Measurements from ENCODE around the gene TNN. TPM values are rescaled to one million over a fixed set of nuclear protein-coding genes. Genes with fewer than 3 reads are reported as not detected.

The TNN gene
- total RNA-seq, 1 experiment from 2014 or later, result not detected

DNA sequence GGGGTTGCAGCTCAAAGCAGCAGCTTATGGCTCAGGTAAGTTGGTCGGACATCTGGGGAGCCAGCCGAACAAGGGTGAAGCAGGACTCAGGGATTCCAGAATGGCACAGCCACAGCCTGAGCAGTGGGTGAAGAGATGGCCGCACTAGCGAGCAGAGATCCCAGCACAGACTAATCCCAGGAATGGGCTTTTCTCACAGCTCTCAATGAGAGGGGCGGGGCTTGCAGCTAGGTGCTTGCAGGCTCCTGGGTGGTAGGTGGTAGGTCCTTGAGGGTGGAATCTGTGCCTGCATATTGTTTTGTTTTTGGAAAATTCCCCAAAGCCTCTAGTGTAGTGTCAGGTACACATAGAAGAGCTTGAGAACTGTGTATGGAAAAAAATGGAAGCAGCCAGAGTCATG, 116.0 kb downstream of the TNN start:
- H3K27ac Mint-ChIP-seq (ENCODE audit: unreplicated experiment), result no peak overlapping the region
- Histone ChIP-seq H3K4me1 (no peaks in the 10 kb centered on the region), H3K4me3 (ENCODE audit: low read depth, low read length) (no peak overlapping the region), H3K36me3 (ENCODE audit: control insufficient read depth, insufficient read depth, low read length) (no peaks in the 10 kb centered on the region), H3K9me3 (no peaks in the 10 kb centered on the region), H3K27me3 (replicated peaks; ENCODE audit: control insufficient read depth, insufficient read depth, low read length) (no peaks in the 10 kb centered on the region)
- peaks cover 6% of the 10 kb centered on the region for H3K4me1 Mint-ChIP-seq (ENCODE audit: low read depth, unreplicated experiment)
- H3K36me3 Mint-ChIP-seq (ENCODE audit: insufficient read depth, unreplicated experiment), result peaks cover 23% of the 10 kb centered on the region
- no peak for DNase-seq
- no TSS peak for BruUV-seq (replicated peaks)
- ChIA-PET POLR2A (no interaction called here), CTCF (no interaction called here)
- no peaks in the 10 kb centered on the region for H3K27me3 Mint-ChIP-seq (ENCODE audit: insufficient read depth, unreplicated experiment)
- H3K4me3 Mint-ChIP-seq (ENCODE audit: unreplicated experiment), result no peak overlapping the region
- intact Hi-C loops (cut with micrococcal nuclease; ENCODE audit: unreplicated experiment), result no loop called here
- H3K9me3 Mint-ChIP-seq (ENCODE audit: unreplicated experiment), result no peaks in the 10 kb centered on the region
- TF ChIP-seq, protein P1, sequence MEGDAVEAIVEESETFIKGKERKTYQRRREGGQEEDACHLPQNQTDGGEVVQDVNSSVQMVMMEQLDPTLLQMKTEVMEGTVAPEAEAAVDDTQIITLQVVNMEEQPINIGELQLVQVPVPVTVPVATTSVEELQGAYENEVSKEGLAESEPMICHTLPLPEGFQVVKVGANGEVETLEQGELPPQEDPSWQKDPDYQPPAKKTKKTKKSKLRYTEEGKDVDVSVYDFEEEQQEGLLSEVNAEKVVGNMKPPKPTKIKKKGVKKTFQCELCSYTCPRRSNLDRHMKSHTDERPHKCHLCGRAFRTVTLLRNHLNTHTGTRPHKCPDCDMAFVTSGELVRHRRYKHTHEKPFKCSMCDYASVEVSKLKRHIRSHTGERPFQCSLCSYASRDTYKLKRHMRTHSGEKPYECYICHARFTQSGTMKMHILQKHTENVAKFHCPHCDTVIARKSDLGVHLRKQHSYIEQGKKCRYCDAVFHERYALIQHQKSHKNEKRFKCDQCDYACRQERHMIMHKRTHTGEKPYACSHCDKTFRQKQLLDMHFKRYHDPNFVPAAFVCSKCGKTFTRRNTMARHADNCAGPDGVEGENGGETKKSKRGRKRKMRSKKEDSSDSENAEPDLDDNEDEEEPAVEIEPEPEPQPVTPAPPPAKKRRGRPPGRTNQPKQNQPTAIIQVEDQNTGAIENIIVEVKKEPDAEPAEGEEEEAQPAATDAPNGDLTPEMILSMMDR (IDR thresholded peaks at IDR 0.05; ENCODE audit: insufficient read depth in 1 of 2, low read depth in 1 of 2, low read length in 1 of 2, severe bottlenecking in 1 of 2, unreplicated experiment in 1 of 2), result no peak

DNA sequence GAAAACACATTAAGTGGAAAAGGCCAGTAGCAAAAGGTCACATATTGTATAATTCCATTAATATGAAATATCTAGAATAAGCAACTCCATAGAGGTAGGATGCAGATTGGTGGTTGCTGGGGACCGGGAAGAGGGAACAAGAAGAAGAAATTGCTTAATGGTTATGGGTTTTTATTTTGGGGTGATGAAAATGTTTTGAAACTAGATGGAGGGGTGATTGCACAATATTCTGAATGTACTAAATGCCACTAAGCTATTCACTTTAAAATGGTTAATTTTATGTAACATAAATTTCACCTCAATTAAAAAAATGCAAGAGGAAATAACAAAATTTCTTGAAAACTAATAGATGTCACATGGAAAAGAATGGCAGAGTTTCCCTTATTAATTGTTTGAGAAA, 118.3 kb downstream of the TNN start:
- Mint-ChIP-seq H3K27ac (ENCODE audit: unreplicated experiment) (no peak overlapping the region), H3K4me3 (ENCODE audit: unreplicated experiment) (no peak overlapping the region), H3K9me3 (ENCODE audit: unreplicated experiment) (no peaks in the 10 kb centered on the region), H3K4me1 (ENCODE audit: low read depth, unreplicated experiment) (peaks cover 8% of the 10 kb centered on the region), H3K36me3 (ENCODE audit: insufficient read depth, unreplicated experiment) (peaks cover 22% of the 10 kb centered on the region), H3K27me3 (ENCODE audit: insufficient read depth, unreplicated experiment) (no peaks in the 10 kb centered on the region)
- intact Hi-C loops (cut with micrococcal nuclease; ENCODE audit: unreplicated experiment), result no loop called here
- Histone ChIP-seq H3K36me3 (ENCODE audit: control insufficient read depth, insufficient read depth, low read length) (no peaks in the 10 kb centered on the region), H3K9me3 (no peaks in the 10 kb centered on the region), H3K27me3 (replicated peaks; ENCODE audit: control insufficient read depth, insufficient read depth, low read length) (no peaks in the 10 kb centered on the region), H3K4me1 (no peaks in the 10 kb centered on the region), H3K4me3 (ENCODE audit: low read depth, low read length) (no peak overlapping the region)
- no TSS peak for BruUV-seq (replicated peaks)
- POLR2A ChIA-PET, result no interaction called here
- CTCF ChIA-PET, result no interaction called here
- DNase-seq, result no peak
- TF ChIP-seq, protein P1 (IDR thresholded peaks at IDR 0.05; ENCODE audit: insufficient read depth in 1 of 2, low read depth in 1 of 2, low read length in 1 of 2, severe bottlenecking in 1 of 2, unreplicated experiment in 1 of 2), result no peak

DNA sequence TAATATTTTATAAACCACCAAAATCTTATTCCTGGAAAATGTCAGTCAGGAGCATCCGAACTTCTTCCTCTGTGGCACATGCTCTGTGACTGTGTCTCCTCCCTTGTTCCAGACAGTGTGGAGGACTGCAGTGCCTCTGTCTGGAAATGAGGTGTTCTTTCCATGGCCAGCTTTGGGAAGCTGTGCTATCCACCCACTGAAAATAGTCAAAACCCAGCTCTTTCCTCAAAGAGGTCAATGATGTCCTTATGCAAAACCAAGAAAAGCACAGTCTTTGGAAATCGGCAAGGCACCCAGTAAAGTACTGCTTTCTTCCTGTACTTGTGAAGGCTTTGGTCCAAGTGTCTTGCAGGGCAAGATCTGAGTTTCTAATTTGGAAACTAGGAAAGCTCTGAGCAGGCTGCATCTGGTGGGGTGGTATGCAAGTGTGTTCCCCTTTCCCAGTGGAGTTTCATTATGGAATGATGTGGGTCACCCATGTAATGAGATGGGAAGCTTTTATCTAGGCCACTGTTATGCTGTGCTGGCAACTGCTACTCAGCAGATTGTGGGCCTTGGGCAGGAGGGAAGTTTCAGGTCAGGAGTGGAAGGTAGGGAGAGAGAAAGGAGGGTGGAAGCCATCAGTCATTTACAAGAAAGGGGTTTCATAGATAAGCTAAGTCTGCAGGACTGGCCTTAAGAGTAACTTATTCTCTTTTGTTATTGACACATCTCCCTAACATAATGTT, 119.0 kb downstream of the TNN start:
- DNase-seq, result no peak
- no peaks in the 10 kb centered on the region for H3K27me3 ChIP-seq (replicated peaks; ENCODE audit: control insufficient read depth, insufficient read depth, low read length)
- intact Hi-C loops (cut with micrococcal nuclease; ENCODE audit: unreplicated experiment), result no loop called here
- Mint-ChIP-seq H3K27ac (ENCODE audit: unreplicated experiment) (no peak overlapping the region), H3K36me3 (ENCODE audit: insufficient read depth, unreplicated experiment) (peaks cover 22% of the 10 kb centered on the region), H3K4me1 (ENCODE audit: low read depth, unreplicated experiment) (peaks cover 10% of the 10 kb centered on the region), H3K9me3 (ENCODE audit: unreplicated experiment) (no peaks in the 10 kb centered on the region), H3K27me3 (ENCODE audit: insufficient read depth, unreplicated experiment) (no peaks in the 10 kb centered on the region), H3K4me3 (ENCODE audit: unreplicated experiment) (no peak overlapping the region)
- no peaks in the 10 kb centered on the region for H3K4me1 ChIP-seq
- H3K9me3 ChIP-seq, result no peaks in the 10 kb centered on the region
- TF ChIP-seq, protein P1 (IDR thresholded peaks at IDR 0.05; ENCODE audit: insufficient read depth in 1 of 2, low read depth in 1 of 2, low read length in 1 of 2, severe bottlenecking in 1 of 2, unreplicated experiment in 1 of 2), result no peak
- no peak overlapping the region for H3K4me3 ChIP-seq (ENCODE audit: low read depth, low read length)
- POLR2A ChIA-PET, result no interaction called here
- no peaks in the 10 kb centered on the region for H3K36me3 ChIP-seq (ENCODE audit: control insufficient read depth, insufficient read depth, low read length)
- CTCF ChIA-PET, result no interaction called here
- no TSS peak for BruUV-seq (replicated peaks)
